ENCODE measurements around the gene FOXJ3. TPM values are rescaled to one million over a fixed set of nuclear protein-coding genes. Genes with fewer than 3 reads are reported as not detected.

FOXJ3 gene
- total and polyA plus RNA-seq, 2 of the 8 experiments (the other 6 are each of a cell fraction or from before 2014, with no cell fraction given): 48.6 to 51.9 TPM

DNA sequence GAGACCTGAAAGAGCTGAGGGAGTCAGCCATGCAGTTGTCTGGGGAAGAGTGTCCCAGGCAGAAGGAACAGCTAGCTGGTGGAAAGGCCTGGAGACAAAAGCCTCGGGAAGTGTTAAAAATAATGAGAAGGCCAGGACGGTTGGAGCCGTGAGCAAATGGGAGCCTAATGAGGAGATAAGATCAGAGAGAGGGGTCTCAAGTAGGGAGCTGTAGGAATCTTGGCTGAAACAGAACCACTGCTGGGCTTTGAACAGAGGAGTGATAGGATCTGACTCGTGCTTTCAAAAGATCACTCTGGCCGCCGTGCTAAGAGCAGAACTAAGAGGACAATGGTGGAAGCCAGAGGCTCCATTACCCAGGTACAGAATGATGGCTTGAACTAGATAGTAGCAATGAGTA, 1.9 kb upstream of the FOXJ3 start:
- ChIA-PET POLR2A (ENCODE audit: partially characterized antibody) (no interaction called here), CTCF (ENCODE audit: partially characterized antibody) (interaction anchor here (0.6 to 1.8 kb wide), 3 partner anchors 22 to 354 kb away, joined by 3 to 4 read pairs (median 4); no protein-coding TSS in a partner anchor)
- peaks cover 2 to 10% (median 6%) of the 10 kb centered on the region in 4 experiments; a peak in 6 of 7 replicates for H3K4me1 ChIP-seq (replicated peaks in 1 of 4; ENCODE audit: control insufficient read depth in 3 of 4, insufficient read depth in 4 of 4, low read length in 3 of 4)
- H3K4me2 ChIP-seq (ENCODE audit: insufficient read depth in 1 of 2, low read depth in 2 of 2, low read length in 2 of 2): no peak overlapping the region
- no peaks in the 10 kb centered on the region for H3K27me3 ChIP-seq (replicated peaks in 1 of 4; ENCODE audit: control insufficient read depth in 3 of 4, extremely low read depth in 1 of 4, insufficient read depth in 3 of 4, low read length in 3 of 4)
- H2AFZ ChIP-seq (ENCODE audit: low read length): no peak overlapping the region
- H3K9ac ChIP-seq (replicated peaks in 1 of 4; ENCODE audit: extremely low read depth in 1 of 4, low read depth in 3 of 4, low read length in 3 of 4): no peak overlapping the region
- H3K23ac ChIP-seq (ENCODE audit: insufficient read length): no peak overlapping the region
- peaks cover 0 to 6% of the 10 kb centered on the region in 2 experiments for H4K20me1 ChIP-seq (replicated peaks in 1 of 2; ENCODE audit: control insufficient read depth in 1 of 2, insufficient read depth in 2 of 2, low read length in 2 of 2)
- no peak overlapping the region for H4K8ac ChIP-seq (ENCODE audit: extremely low read depth, insufficient read depth, low read length)
- no peak overlapping the region for H2AK5ac ChIP-seq (ENCODE audit: low read depth, low read length)
- no peak overlapping the region for H2BK120ac ChIP-seq (replicated peaks; ENCODE audit: low read depth, low read length)
- no peak overlapping the region for H3K18ac ChIP-seq (ENCODE audit: extremely low read depth, low read length)
- H3K14ac ChIP-seq (ENCODE audit: insufficient read length): no peak overlapping the region
- no peak overlapping the region for H3K4me3 ChIP-seq (ENCODE audit: extremely low read depth in 1 of 4, insufficient read depth in 2 of 4, low read depth in 3 of 4, low read length in 4 of 4)
- no peak overlapping the region for H3K56ac ChIP-seq (replicated peaks; ENCODE audit: insufficient read length, low read depth, low read length)
- peaks cover 7% of the 10 kb centered on the region for H3K23me2 ChIP-seq (ENCODE audit: low read depth, low read length)
- peaks cover 18 to 26% of the 10 kb centered on the region in 2 experiments for H3K79me2 ChIP-seq (ENCODE audit: control insufficient read depth in 1 of 2, insufficient read depth in 2 of 2, low read length in 2 of 2)
- H3K4ac ChIP-seq (replicated peaks; ENCODE audit: insufficient read length, low read depth, low read length): no peak overlapping the region
- H3K9me3 ChIP-seq (ENCODE audit: insufficient read depth in 2 of 2, low read depth in 1 of 2, low read length in 1 of 2): no peaks in the 10 kb centered on the region
- no peak overlapping the region for H2BK20ac ChIP-seq (ENCODE audit: low read length)
- no peak overlapping the region for H4K5ac ChIP-seq (ENCODE audit: insufficient read length, low read depth, low read length)
- H3K79me1 ChIP-seq (ENCODE audit: low read depth, low read length): no peaks in the 10 kb centered on the region
- H2BK12ac ChIP-seq (ENCODE audit: low read depth, low read length): no peak overlapping the region
- H2BK5ac ChIP-seq (ENCODE audit: low read depth, low read length): no peak overlapping the region
- H2BK15ac ChIP-seq (ENCODE audit: low read length): no peak overlapping the region
- WGBS, 2 experiments (ENCODE audit: extremely low coverage in 1 of 2, insufficient coverage in 1 of 2, insufficient read length in 1 of 2, insufficient replicate concordance in 2 of 2, low coverage in 1 of 2, low lambda C conversion rate in 2 of 2, missing lambda C conversion rate in 1 of 2): 89% methylated on average over 6 of the region's 6 CpGs; no CpG with 5 or more reads in 1 of the 2 experiments
- no peak overlapping the region for H3K27ac ChIP-seq (ENCODE audit: low read depth, low read length)
- no peak for DNase-seq (ENCODE audit: low read depth in 1 of 2, low spot score in 2 of 2)
- H3K36me3 ChIP-seq (ENCODE audit: control insufficient read depth in 2 of 4, insufficient read depth in 4 of 4, low read length in 3 of 4): no peaks in the 10 kb centered on the region
- H4K91ac ChIP-seq (replicated peaks; ENCODE audit: insufficient read length, low read length): no peak overlapping the region
- no peak for FAIRE-seq
- TF ChIP-seq YY1 (IDR thresholded peaks at IDR 0.05; ENCODE audit: low read depth, low read length) (no peak), JUND (IDR thresholded peaks at IDR 0.05; ENCODE audit: low read length) (no peak), SUZ12 (IDR thresholded peaks at IDR 0.05; ENCODE audit: low read length) (no peak), ASH2L (IDR thresholded peaks at IDR 0.05; ENCODE audit: low read length) (no peak), E2F6 (IDR thresholded peaks at IDR 0.05) (no peak), NRF1 (IDR thresholded peaks at IDR 0.05; ENCODE audit: low read depth, low read length) (no peak), NANOG (IDR thresholded peaks at IDR 0.05; ENCODE audit: insufficient read depth, low read depth, low read length, poor library complexity, severe bottlenecking) (no peak), SP2 (IDR thresholded peaks at IDR 0.05; ENCODE audit: low read length) (no peak), PHF8 (conservative IDR thresholded peaks at IDR 0.05; ENCODE audit: low read depth, low read length) (no peak), GTF2F1 (IDR thresholded peaks at IDR 0.05; ENCODE audit: borderline replicate concordance, low read depth, low read length) (no peak), CTBP2 (IDR thresholded peaks at IDR 0.05; ENCODE audit: borderline replicate concordance, insufficient read depth, insufficient read length, low read length) (no peak)
- TF ChIP-seq, protein P1, sequence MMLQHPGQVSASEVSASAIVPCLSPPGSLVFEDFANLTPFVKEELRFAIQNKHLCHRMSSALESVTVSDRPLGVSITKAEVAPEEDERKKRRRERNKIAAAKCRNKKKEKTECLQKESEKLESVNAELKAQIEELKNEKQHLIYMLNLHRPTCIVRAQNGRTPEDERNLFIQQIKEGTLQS (IDR thresholded peaks at IDR 0.05; ENCODE audit: insufficient read depth, low read depth, low read length): no peak

Measured in H1 (cell line).